ENCODE results near the gene CYP26A1.

- TF ChIP-seq CTCF (IDR thresholded peaks at IDR 0.05; ENCODE audit: low read length) (no peak), EZH2 (optimal IDR thresholded peaks at IDR 0.05; ENCODE audit: low read depth, low read length) (no peak), EZH2phosphoT487 (IDR thresholded peaks at IDR 0.05; ENCODE audit: low read length) (no peak)
Measured at GRCh38 chr10:93088466-93088865, 14.8 kb downstream of the CYP26A1 start.
